Measurements from ENCODE around the gene MEPE.

MEPE gene

GRCh38 chr4:87823200-87823599 is 9.6 kb upstream of the MEPE start:
- TF ChIP-seq CTCF (IDR thresholded peaks at IDR 0.05; ENCODE audit: insufficient read depth, low read length, poor library complexity, severe bottlenecking) (no peak), EZH2phosphoT487 (conservative IDR thresholded peaks at IDR 0.05; ENCODE audit: low read length) (no peak)

GRCh38 chr4:87823724-87824123 is 9.0 kb upstream of the MEPE start:
- Histone ChIP-seq H3K9me2 (replicated peaks; ENCODE audit: insufficient read depth, low read length) (no peaks in the 10 kb centered on the region), H3K9ac (ENCODE audit: low read length) (no peak overlapping the region), H4K20me1 (ENCODE audit: low read depth, low read length) (no peaks in the 10 kb centered on the region), H3K27ac (ENCODE audit: low read depth, low read length) (no peak overlapping the region), H3K36me3 (ENCODE audit: low read length) (no peaks in the 10 kb centered on the region), H3K79me2 (ENCODE audit: insufficient read depth, low read length) (no peaks in the 10 kb centered on the region), H3K9me3 (ENCODE audit: insufficient read depth, low read length) (no peaks in the 10 kb centered on the region), H3K4me3 (ENCODE audit: insufficient read depth, low read length, poor library complexity, severe bottlenecking) (no peak overlapping the region), H3K27me3 (ENCODE audit: low read length) (no peaks in the 10 kb centered on the region), H2AFZ (ENCODE audit: low read depth, low read length, severe bottlenecking) (no peak overlapping the region), H3K4me2 (ENCODE audit: low read depth, low read length, poor library complexity, severe bottlenecking) (no peak overlapping the region), H3F3A (ENCODE audit: insufficient read depth) (no peaks in the 10 kb centered on the region)
- TF ChIP-seq CTCF (IDR thresholded peaks at IDR 0.05; ENCODE audit: insufficient read depth, low read length, poor library complexity, severe bottlenecking) (no peak), EZH2phosphoT487 (conservative IDR thresholded peaks at IDR 0.05; ENCODE audit: low read length) (no peak)

More at GRCh38 chr4:87823200-87823599, 9.6 kb upstream of the MEPE start:
- Histone ChIP-seq H3F3A (ENCODE audit: insufficient read depth) (no peaks in the 10 kb centered on the region), H3K36me3 (ENCODE audit: low read length) (no peaks in the 10 kb centered on the region), H3K4me3 (ENCODE audit: insufficient read depth, low read length, poor library complexity, severe bottlenecking) (no peak overlapping the region), H2AFZ (ENCODE audit: low read depth, low read length, severe bottlenecking) (no peak overlapping the region), H3K27me3 (ENCODE audit: low read length) (no peaks in the 10 kb centered on the region), H3K9me2 (replicated peaks; ENCODE audit: insufficient read depth, low read length) (no peaks in the 10 kb centered on the region), H3K27ac (ENCODE audit: low read depth, low read length) (no peak overlapping the region), H3K9ac (ENCODE audit: low read length) (no peak overlapping the region), H4K20me1 (ENCODE audit: low read depth, low read length) (no peaks in the 10 kb centered on the region), H3K9me3 (ENCODE audit: insufficient read depth, low read length) (no peaks in the 10 kb centered on the region), H3K4me2 (ENCODE audit: low read depth, low read length, poor library complexity, severe bottlenecking) (no peak overlapping the region), H3K79me2 (ENCODE audit: insufficient read depth, low read length) (no peaks in the 10 kb centered on the region)

- Histone ChIP-seq H3K79me2 (ENCODE audit: insufficient read depth, low read length) (no peaks in the 10 kb centered on the region), H3K9me2 (replicated peaks; ENCODE audit: insufficient read depth, low read length) (no peaks in the 10 kb centered on the region), H3K9ac (ENCODE audit: low read length) (no peak overlapping the region), H3K9me3 (ENCODE audit: insufficient read depth, low read length) (no peaks in the 10 kb centered on the region), H3F3A (ENCODE audit: insufficient read depth) (no peaks in the 10 kb centered on the region), H3K36me3 (ENCODE audit: low read length) (no peaks in the 10 kb centered on the region), H4K20me1 (ENCODE audit: low read depth, low read length) (no peaks in the 10 kb centered on the region), H3K27ac (ENCODE audit: low read depth, low read length) (no peak overlapping the region), H3K4me3 (ENCODE audit: insufficient read depth, low read length, poor library complexity, severe bottlenecking) (no peak overlapping the region), H3K4me2 (ENCODE audit: low read depth, low read length, poor library complexity, severe bottlenecking) (no peak overlapping the region), H3K27me3 (ENCODE audit: low read length) (no peaks in the 10 kb centered on the region), H2AFZ (ENCODE audit: low read depth, low read length, severe bottlenecking) (no peak overlapping the region)
- no peak for TF ChIP-seq CTCF (IDR thresholded peaks at IDR 0.05; ENCODE audit: insufficient read depth, low read length, poor library complexity, severe bottlenecking)
- no peak for TF ChIP-seq EZH2phosphoT487 (conservative IDR thresholded peaks at IDR 0.05; ENCODE audit: low read length)
Observed at GRCh38 chr4:87824352-87824751, 8.4 kb upstream of the MEPE start.
